DOHH2 (cell line): ENCODE measurements around the gene NPIPA7.
"Not testable (repeated sequence)": the region's sequence is repeated elsewhere in the genome, so short reads cannot be mapped to it uniquely, and the experiment has no call there.

ENCODE experiments used
- H3F3A ChIP-seq: fragments of 200-600 bp; sonication (generic), shearing (Covaris generic); 2 replicates; pipeline ENCODE4 v1.6.0; 2016; ENCODE audit warnings: antibody characterized with exemption, mild to moderate bottlenecking; ENCODE audit not compliant: control insufficient read depth, insufficient read depth
- H3K27ac ChIP-seq: fragments of 200-600 bp; sonication (generic); 2 replicates; pipeline ENCODE4 v1.5.1; 2014; ENCODE audit warnings: low read depth, mild to moderate bottlenecking, low read length, moderate library complexity
- H3K27me3 ChIP-seq: fragments of 200-600 bp; sonication (generic); 2 replicates; pipeline ENCODE4 v1.6.1; 2014; ENCODE audit warnings: mild to moderate bottlenecking, low read length, mixed read lengths; ENCODE audit not compliant: control insufficient read depth
- H3K36me3 ChIP-seq: fragments of 200-600 bp; sonication (generic); 2 replicates; pipeline ENCODE4 v1.6.1; 2014; ENCODE audit warnings: mild to moderate bottlenecking, low read length, moderate library complexity, mixed read lengths; ENCODE audit not compliant: control insufficient read depth
- H3K4me1 ChIP-seq: fragments of 200-600 bp; sonication (generic); 2 replicates; pipeline ENCODE4 v1.6.1; 2014; ENCODE audit warnings: mild to moderate bottlenecking, low read length, mixed read lengths; ENCODE audit not compliant: control insufficient read depth
- H3K4me2 ChIP-seq: fragments of 200-600 bp; sonication (generic); 2 replicates; pipeline ENCODE4 v1.6.0; 2014; ENCODE audit warnings: mild to moderate bottlenecking, low read length, moderate library complexity
- H3K4me3 ChIP-seq: fragments of 200-600 bp; sonication (generic); 2 replicates; pipeline ENCODE4 v1.5.1; 2014; ENCODE audit warnings: mild to moderate bottlenecking, low read length, mixed read lengths
- H3K79me2 ChIP-seq: fragments of 200-600 bp; sonication (generic); 2 replicates; pipeline ENCODE4 v1.6.1; 2014; ENCODE audit warnings: mild to moderate bottlenecking, low read length, mixed read lengths; ENCODE audit not compliant: control insufficient read depth
- H3K9me2 ChIP-seq: fragments of 200-600 bp; sonication (generic); replicated peaks from 2 replicates; pipeline ENCODE4 v1.6.1; 2014; ENCODE audit warnings: mild to moderate bottlenecking, low read length, mixed read lengths; ENCODE audit not compliant: control insufficient read depth
- H3K9me3 ChIP-seq: fragments of 200-600 bp; sonication (generic); 2 replicates; pipeline ENCODE4 v1.6.1; 2014; ENCODE audit warnings: antibody characterized with exemption, low read length, mixed read lengths; ENCODE audit not compliant: control insufficient read depth, insufficient read depth
- H4K20me1 ChIP-seq: fragments of 200-600 bp; sonication (generic); 2 replicates; pipeline ENCODE4 v1.6.0; 2014; ENCODE audit warnings: low read depth, mild to moderate bottlenecking, antibody characterized with exemption, low read length, moderate library complexity; ENCODE audit not compliant: control insufficient read depth, insufficient read depth

NPIPA7 gene

DNA sequence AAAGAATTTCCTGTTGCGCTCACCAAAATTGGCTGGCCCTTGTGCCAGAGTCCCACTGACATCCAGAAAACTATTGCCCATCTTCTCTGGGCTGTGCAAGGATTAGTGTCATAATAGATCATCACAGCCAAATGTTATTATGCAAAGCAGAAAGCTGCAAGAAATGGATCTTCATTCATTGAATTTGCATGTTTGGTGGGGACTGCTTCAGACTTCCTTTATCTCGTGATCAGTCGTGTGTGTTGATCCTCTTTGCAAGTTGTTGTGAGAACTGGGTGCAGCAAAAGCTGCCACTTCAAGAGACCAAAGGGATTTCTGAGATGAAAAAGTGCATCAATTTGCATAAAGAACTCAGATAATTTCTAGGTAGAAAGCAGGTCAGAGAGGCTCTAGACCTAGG lies 52.2 kb downstream of the NPIPA7 start:
- H3K4me1 ChIP-seq, H3K27ac ChIP-seq, H3K27me3 ChIP-seq, H4K20me1 ChIP-seq, H3F3A ChIP-seq, H3K9me3 ChIP-seq, H3K79me2 ChIP-seq, H3K4me3 ChIP-seq, H3K36me3 ChIP-seq, H3K4me2 ChIP-seq, H3K9me2 ChIP-seq: not testable (repeated sequence)

- H3K27me3 ChIP-seq, H3K4me1 ChIP-seq, H3K4me3 ChIP-seq, H3K79me2 ChIP-seq, H3K36me3 ChIP-seq, H3K4me2 ChIP-seq, H3K27ac ChIP-seq, H3F3A ChIP-seq, H3K9me3 ChIP-seq, H3K9me2 ChIP-seq, H4K20me1 ChIP-seq: not testable (repeated sequence)
Measured at GRCh38 chr16:16434711-16435110, 55.8 kb downstream of the NPIPA7 start.

DNA sequence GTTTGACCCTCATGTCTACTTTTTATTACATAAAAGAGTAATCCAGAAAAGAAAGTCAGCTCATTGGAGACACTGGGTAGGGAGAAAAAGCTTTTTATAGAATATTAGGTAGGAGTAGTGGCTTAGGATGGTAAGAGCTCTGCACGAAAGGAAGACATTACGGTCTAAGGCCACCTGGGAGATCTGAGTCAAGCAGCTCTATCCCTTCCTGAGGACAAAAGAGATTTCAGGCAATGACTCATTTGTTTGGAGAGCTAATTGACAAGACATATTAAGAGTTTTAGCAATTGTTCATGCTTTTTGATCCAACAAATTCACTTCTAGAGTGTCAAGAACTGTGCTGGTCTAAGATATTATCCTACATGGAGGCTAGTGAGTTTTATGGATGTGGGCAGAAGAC lies 62.5 kb downstream of the NPIPA7 start:
- H3K4me1 ChIP-seq, H3K9me2 ChIP-seq, H3K9me3 ChIP-seq, H3K4me2 ChIP-seq, H3F3A ChIP-seq, H3K36me3 ChIP-seq, H3K27ac ChIP-seq, H4K20me1 ChIP-seq, H3K79me2 ChIP-seq, H3K27me3 ChIP-seq, H3K4me3 ChIP-seq: not testable (repeated sequence)
